Measurements from ENCODE around the gene GPATCH1.
A peak's percentile ranks its signal among the peaks of the same experiment; 100 is the strongest.

The GPATCH1 gene

GRCh38 chr19:33063753-33064457 is 17.1 kb upstream of the GPATCH1 start:
- no peak for DNase-seq (ENCODE audit: low read depth in 1 of 2, low spot score in 1 of 2)

GRCh38 chr19:33064458-33064791 is 16.6 kb upstream of the GPATCH1 start:
- DNase-seq (ENCODE audit: low read depth in 1 of 2, low spot score in 1 of 2), result no peak

DNA sequence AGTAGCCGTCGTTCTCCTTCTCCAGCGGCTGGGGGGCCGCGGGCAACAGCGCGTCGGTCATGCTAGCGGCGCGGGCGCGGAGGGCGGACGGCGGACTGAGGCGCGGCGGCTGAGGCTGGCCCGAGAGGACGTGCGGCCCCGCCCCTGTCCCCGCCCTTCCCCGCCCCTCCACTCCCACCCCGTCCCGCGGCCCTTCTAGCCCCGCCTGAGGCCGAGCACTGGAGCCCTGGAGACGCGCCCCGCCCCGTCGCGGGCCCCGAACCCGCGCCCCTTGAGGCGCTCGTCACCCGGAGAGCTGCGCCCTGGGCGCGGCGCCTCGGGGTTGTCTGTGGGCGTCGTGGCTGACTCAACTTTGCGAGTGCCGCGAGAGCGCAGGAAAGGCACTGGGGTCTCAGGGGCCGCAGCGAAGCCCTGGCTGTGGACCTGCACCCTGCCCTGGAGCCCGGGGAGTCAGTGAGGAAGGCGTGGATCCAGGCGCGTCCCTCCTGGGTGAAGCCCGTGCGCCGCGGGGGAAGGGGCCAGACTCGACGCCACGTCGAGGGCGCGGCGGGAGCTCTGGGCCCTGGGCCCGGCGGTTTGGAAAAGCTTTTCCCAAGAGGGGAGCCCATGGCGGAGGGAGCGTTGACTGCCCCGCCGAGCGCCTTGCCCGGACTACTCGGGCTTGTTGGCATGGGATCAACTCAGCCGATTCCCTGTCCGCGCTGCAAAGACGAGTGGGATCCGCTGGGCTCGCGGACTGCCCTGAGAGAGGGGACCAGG is 16.0 kb upstream of the GPATCH1 start, which contains the start of gene RHPN2:
Gene RHPN2 (minus strand): TSS at position 97 of the 759 bp plus-strand sequence. CDS start 36 bp downstream, at position 61.
- peak; percentile 30 for DNase-seq (ENCODE audit: low read depth in 1 of 2, low spot score in 1 of 2)

- no peak for DNase-seq (ENCODE audit: low read depth in 1 of 2, low spot score in 1 of 2)
Observed at GRCh38 chr19:33066543-33066942, 14.4 kb upstream of the GPATCH1 start.

DNA sequence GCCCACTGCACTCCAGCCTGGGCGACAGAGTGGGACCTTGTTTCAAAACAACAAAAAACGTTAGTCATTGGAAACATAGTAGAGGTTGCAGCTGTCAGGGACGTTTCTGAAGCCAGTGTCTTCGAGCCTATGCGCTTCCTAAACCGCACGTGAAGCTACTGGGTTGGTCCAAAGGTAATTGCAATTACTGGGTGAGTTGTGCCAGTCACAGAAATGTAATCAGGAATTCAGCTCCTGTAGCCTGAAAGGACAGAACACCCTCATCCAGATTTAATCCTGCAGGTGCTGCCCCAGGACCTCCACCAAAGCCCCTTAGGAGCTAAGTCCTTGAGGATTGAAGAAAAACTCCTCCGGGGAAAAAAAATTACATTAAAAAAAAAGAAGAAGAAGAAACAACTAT is 13.9 kb upstream of the GPATCH1 start:
- no peak for DNase-seq (ENCODE audit: low read depth in 1 of 2, low spot score in 1 of 2)

DNA sequence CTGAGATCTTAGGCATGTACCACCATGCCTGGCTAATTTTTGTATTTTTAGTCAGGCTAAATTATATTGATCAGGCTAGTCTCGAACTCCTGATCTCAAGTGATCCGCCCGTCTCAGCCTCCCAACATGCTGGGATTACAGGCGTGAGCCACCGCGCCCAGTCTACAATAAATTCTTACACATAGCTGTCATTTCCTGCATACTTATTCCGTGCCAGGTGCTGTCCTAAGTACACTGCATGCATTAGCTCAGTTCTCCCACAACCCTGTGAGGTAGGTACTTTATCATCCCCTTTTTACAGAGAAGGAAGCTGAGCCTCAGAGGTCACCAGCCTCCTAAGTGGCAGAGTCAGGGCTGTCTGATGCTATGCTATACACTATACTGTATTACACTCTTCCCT is 9.1 kb upstream of the GPATCH1 start:
- DNase-seq (ENCODE audit: low read depth in 1 of 2, low spot score in 1 of 2), result no peak

DNA sequence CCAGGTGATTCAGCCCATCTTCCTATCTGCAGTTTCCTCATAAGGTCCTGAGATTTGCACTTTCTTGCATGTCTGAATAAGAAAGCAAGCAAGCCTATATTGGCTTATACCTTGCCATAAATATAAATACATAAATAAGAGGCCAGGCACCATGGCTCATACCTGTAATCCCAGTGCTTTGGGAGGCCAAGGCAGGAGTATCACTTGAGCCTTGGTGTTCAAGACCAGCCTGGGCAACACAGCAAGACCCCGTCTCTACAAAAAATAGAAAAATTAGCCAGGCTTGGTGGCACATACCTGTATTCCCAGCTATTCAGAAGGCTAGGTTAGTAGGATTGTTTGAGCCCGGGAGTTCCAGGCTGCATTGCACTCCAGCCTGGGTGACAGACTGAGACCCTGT is 5.5 kb upstream of the GPATCH1 start:
- no peak for DNase-seq (ENCODE audit: low read depth in 1 of 2, low spot score in 1 of 2)

DNA sequence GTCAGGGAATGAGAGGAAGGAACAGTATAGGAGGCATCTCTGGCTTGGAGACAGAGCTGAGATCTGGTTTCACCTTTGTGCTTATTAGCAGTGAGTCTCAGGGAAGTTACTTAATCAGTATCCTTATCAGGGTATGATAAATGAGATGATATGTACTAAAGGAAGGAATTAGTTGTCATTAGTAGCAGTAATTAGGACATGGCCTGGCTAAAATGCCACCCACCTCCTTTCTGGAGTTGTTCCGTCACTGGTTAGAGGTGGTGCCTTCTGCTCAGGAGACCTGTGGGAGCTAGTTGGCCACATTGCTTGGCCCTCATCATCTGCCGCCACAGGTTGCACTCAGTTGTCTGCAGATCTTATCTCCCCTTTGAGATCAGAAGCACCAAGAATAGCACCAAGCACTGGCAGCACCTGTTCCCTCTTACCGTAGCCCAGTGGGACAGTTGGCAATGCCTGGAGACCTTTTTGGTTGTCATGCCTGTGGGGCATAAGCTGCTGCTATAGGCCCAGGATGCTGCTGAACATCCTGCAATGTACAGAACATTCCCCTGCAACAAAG is 4.7 kb downstream of the GPATCH1 start:
- no peak for DNase-seq (ENCODE audit: low read depth in 1 of 2, low spot score in 1 of 2)

- no peak for DNase-seq (ENCODE audit: low read depth in 1 of 2, low spot score in 1 of 2)
Observed at GRCh38 chr19:33086955-33087354, 6.0 kb downstream of the GPATCH1 start.

DNA sequence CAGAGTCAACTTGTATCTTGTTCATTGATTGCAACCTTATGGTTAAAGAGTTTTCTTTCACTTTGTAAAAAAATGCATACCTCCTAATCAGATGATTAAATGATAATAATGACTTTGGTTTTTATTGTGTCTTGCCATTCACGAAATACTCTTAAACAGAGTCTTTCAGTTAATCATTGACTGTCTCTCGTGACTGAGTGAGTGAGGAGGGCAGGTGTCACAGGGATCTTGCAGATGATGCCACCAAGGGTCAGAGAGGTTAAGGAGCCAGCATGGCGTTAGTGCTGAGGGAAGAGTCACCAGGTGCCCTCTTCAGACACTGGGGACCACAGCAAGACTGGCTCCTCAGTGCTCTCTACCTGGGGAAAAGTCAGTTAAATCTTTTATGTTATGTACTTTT is 8.0 kb downstream of the GPATCH1 start:
- no peak for DNase-seq (ENCODE audit: low read depth in 1 of 2, low spot score in 1 of 2)

GRCh38 chr19:33090179-33090578 is 9.2 kb downstream of the GPATCH1 start:
- no peak for DNase-seq (ENCODE audit: low read depth in 1 of 2, low spot score in 1 of 2)

DNA sequence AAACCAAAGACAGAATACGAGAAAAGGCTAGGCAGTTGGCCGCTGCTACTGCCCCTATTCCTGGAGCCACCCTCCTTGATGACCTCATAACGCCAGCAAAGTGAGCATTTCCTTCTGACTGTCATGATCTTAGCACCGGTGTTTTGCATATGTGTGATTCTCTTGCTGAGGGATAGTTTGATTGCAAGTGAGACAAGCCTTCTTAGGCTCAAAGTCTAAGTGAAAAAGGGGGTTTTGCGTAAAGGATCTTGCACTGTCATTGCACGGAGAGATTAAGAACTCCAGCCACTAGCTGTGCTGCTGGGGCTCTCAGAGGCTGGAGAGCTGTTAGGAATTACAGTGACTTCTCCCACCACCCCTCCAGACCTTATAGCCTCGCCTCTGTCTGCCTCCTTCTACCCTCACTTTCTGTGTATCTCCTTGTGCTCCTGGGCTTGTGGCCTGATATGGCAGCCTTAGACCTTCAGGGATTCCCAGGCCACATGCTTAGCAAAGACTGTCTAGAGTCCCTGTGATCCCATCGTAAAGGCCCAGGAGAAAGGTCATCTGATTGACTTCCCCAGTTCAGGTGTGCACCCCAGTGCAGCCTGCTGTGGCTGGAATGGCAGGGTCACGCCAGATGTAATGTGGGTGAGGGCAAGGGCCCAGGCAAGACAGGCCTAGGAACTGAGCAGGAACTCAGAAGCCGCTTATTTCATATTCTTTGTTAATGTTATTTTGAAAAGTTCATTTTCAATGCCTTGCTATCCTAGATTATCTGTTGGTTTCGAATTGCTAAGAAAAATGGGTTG is 12.6 kb downstream of the GPATCH1 start:
- DNase-seq (ENCODE audit: low read depth in 1 of 2, low spot score in 1 of 2), result no peak

DNA sequence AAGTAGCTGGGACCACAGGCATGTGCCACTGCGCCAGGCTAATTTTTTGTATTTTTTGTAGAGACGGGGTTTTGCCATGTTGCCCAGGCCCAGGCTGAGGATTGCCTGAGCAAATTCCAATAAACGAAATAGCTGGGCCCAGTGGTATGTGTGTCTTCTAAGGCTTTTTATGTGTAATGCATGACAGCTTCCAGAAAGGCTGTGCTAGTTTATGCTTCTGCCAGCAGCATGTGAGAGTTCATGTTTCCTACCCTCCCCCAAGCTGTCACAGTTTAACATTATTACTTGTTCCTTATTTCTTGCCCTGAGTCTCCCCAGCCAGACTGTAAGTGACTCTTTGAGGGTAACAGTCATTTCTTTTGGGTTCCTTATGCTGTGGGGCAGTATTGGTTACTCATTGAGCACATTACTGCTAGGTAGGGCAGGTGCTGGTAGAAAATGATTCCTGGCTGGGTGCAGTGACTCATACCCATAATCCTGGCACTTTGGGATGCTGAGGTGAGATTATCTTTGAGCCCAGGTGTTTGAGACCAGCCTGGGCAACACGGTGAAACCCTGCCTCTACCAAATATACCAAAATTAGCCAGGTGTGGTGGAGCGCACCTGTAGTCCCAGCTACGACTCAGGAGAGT is 13.6 kb downstream of the GPATCH1 start:
- no peak for DNase-seq (ENCODE audit: low read depth in 1 of 2, low spot score in 1 of 2)

- DNase-seq (ENCODE audit: low read depth in 1 of 2, low spot score in 1 of 2), result no peak
Observed at GRCh38 chr19:33096005-33096404, 15.0 kb downstream of the GPATCH1 start.

DNA sequence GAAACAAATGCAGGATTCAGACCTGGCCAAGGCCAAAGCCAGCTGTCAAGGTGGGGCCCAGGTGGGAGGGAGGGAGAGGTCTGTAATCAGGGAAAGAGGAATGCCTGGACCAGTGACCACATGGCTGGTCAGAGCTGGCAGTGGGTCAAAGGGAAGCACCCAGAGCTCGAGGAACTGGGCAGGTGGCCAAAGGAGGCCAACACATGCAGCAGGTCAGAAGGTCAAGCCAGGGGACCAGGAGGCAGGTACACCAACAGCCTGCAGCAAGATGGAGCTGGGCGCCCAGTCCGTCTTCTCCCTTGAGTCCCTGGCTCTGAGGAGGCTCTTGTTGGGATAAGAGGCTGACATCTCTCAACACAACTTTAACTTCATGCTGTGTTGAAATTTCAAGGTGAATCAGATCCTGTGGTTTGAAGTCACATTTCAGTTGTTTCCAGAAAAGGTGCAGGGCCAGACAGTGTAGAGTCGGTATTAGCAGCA is 17.1 kb downstream of the GPATCH1 start:
- no peak for DNase-seq (ENCODE audit: low read depth in 1 of 2, low spot score in 1 of 2)

- no peak for DNase-seq (ENCODE audit: low read depth in 1 of 2, low spot score in 1 of 2)
Observed at GRCh38 chr19:33100894-33101644, 20.1 kb downstream of the GPATCH1 start.

GRCh38 chr19:33102893-33103292 is 21.9 kb downstream of the GPATCH1 start:
- no peak for DNase-seq (ENCODE audit: low read depth in 1 of 2, low spot score in 1 of 2)

- DNase-seq (ENCODE audit: low read depth in 1 of 2, low spot score in 1 of 2), result no peak
Observed at GRCh38 chr19:33108161-33108560, 27.2 kb downstream of the GPATCH1 start.

GRCh38 chr19:33110137-33110910 is 29.3 kb downstream of the GPATCH1 start:
- DNase-seq (ENCODE audit: low read depth in 1 of 2, low spot score in 1 of 2), result no peak

DNA sequence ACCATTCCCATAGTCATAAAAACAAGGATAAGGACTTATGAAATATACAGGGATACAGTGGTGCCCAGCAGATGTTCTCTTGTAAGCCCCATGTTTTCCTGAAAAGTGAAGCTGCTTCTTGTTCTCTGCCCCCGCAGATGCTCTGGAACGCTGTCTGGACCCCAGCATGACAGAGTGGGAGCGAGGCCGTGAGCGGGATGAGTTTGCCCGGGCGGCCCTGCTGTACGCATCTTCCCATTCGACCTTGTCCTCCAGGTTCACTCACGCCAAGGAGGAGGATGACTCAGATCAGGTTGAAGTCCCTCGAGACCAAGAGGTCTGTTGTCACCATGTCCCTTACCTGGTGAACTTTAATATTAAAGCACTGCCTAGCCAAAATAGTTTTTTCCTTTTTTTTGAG is 30.6 kb downstream of the GPATCH1 start:
- DNase-seq (ENCODE audit: low read depth in 1 of 2, low spot score in 1 of 2), result no peak

Measured in activated CD4-positive, alpha-beta T cell treated with anti-CD3 and anti-CD28 coated beads, Interleukin-2, amount 50 U/mL, for 24 hours (primary cell).